Measurements from ENCODE around the gene FANCL. TPM values are rescaled to one million over a fixed set of nuclear protein-coding genes. Genes with fewer than 3 reads are reported as not detected.
"Not testable (repeated sequence)": the region's sequence is repeated elsewhere in the genome, so short reads cannot be mapped to it uniquely, and the experiment has no call there.

Gene FANCL
- total RNA-seq, 1 donor from 2014 or later, result 22.1 TPM

- DNase-seq, result peak; percentile 37
Observed at GRCh38 chr2:58204195-58204959, 36.7 kb downstream of the FANCL start.

GRCh38 chr2:58203018-58203417 lies 38.1 kb downstream of the FANCL start:
- no peak for DNase-seq

GRCh38 chr2:58202404-58202803 lies 38.7 kb downstream of the FANCL start:
- DNase-seq, result no peak

GRCh38 chr2:58197894-58198293 lies 43.2 kb downstream of the FANCL start:
- no peak for DNase-seq

GRCh38 chr2:58195662-58196061 lies 45.5 kb downstream of the FANCL start:
- no peak for DNase-seq

DNA sequence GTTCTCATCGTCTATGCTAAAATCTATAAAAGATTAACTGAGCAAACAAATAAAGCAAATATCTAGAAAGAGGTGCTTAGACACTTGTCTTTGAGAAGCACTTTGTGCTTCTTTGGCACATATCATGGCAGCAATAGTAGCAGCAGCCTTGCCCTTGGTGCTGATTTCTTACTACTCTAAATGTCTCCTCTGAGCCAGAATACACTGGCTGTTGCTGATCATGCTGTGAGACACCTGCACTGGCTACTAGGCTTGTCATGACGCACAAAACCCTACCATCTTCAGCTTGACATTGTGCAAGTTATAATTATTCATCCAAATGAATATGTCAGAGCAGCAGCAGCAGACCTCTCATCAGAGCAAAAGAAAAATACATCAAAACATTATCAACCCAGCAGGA lies 46.7 kb downstream of the FANCL start:
- no peak for DNase-seq

- not testable (repeated sequence) for DNase-seq
Observed at GRCh38 chr2:58187022-58187421, 54.1 kb downstream of the FANCL start.

GRCh38 chr2:58186501-58186900 lies 54.6 kb downstream of the FANCL start:
- DNase-seq, result no peak

- DNase-seq, result no peak
Observed at GRCh38 chr2:58182527-58182926, 58.6 kb downstream of the FANCL start.

DNA sequence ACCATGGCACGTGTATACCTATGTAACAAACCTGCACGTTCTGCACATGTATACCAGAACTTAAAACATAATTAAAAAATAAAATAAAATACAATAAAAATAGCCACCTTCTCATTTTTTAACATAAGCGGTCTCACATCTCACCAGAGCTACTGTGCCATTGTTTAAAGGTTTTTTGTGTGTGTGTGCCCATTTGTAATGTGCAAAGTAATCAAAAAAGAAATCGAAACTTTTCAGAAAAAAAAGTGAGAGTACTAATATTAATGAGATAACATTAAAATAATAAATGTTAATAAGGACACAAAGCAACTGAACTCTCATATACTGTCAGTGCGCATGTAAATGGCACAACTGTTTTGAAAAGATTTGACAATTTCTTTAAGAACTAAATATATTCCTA lies 60.5 kb downstream of the FANCL start:
- no peak for DNase-seq

- not testable (repeated sequence) for DNase-seq
Observed at GRCh38 chr2:58180175-58180574, 61.0 kb downstream of the FANCL start.

DNA sequence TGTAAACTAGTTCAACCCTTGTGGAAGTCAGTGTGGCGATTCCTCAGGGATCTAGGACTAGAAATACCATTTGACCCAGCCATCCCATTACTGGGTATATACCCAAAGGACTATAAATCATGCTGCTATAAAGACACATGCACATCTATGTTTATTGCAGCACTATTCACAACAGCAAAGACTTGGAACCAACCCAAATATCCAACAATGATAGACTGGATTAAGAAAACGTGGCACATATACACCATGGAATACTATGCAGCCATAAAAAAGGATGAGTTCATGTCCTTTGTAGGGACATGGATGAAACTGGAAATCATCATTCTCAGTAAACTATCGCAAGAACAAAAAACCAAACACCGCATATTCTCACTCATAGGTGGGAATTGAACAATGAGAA lies 63.9 kb downstream of the FANCL start:
- not testable (repeated sequence) for DNase-seq

DNA sequence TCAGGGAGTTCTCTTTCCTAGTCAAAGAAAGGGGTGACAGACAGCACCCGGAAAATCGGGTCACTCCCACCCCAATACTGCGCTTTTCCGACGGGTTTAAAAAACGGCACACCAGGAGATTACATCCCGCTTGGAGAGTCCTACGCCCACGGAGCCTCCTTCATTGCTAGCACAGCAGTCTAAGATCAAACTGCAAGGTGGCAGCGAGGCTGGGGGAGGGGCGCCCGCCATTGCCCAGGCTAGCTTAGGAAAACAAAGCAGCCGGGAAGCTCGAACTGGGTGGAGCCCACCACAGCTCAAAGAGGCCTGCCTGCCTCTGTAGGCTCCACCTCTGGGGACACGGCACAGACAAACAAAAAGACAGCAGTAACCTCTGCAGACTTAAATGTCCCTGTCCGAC lies 69.3 kb downstream of the FANCL start:
- DNase-seq, result not testable (repeated sequence)

DNA sequence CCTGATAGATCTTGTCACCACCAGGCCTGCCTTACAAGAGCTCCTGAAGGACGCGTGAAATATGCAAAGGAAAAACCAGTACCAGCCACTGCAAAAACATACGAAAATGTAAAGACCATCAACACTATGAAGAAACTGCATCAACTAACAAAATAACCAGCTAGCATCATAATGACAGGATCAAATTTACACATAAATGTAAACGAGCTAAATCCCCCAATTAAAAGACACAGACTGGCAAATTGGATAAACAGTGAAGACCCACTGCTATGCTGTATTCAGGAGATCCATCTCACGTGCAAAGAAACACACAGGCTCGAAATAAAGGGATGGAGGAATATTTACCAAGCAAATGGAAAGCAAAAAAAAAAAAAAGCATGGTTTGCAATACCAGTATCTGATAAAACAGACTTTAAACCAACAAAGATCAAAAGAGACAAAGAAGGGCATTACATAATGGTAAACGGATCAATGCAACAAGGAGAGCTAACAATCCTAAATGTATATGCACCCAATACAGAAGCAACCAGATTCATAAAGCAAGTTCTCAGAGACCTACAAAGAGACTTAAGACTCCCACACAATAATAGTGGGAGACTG lies 70.7 kb downstream of the FANCL start:
- not testable (repeated sequence) for DNase-seq

GRCh38 chr2:58169845-58170244 lies 71.3 kb downstream of the FANCL start:
- DNase-seq, result not testable (repeated sequence)

DNA sequence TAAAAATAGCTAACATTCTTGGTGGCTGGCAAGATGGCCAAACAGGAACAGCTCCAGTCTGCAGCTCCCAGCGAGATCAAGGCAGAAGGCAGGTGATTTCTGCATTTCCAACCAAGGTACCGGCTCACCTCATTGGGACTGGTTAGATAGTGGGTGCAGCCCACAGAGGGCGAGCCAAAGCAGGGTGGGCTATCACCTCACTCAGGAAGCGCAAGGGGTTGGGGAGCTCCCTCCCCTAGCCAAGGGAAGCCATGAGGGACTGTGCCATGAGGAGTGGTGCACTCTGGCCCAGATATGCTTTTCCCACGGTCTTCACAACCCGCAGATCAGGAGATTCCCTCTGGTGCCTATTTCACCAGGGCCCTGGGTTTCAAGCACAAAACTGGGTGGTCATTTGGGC lies 73.0 kb downstream of the FANCL start:
- DNase-seq, result not testable (repeated sequence)

DNA sequence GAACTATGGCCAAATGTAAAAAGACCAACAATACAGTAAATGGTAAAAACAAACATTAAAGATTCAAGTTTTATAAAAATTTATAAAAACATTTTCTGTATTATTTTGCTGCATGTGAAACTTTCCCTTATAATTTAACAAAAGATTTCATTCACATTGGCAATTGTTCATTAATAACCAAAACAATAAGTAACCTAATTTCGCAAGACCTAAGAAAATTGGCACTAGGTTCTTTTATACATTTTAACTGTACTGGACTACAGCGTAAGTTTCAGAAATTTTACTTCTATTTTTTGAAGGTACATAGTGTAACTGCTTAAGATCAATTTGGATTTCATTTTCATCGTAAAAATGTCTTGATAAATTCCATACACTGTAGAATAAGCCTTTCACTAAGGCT lies 77.2 kb downstream of the FANCL start:
- DNase-seq, result no peak

- peak; percentile 5 for DNase-seq
Observed at GRCh38 chr2:58158481-58158880, 82.6 kb downstream of the FANCL start.

GRCh38 chr2:58157754-58158153 lies 83.4 kb downstream of the FANCL start:
- DNase-seq, result peak; percentile 7

GRCh38 chr2:58156780-58157179 lies 84.3 kb downstream of the FANCL start:
- DNase-seq, result no peak

GRCh38 chr2:58155160-58155778 lies 85.9 kb downstream of the FANCL start:
- DNase-seq, result no peak

DNA sequence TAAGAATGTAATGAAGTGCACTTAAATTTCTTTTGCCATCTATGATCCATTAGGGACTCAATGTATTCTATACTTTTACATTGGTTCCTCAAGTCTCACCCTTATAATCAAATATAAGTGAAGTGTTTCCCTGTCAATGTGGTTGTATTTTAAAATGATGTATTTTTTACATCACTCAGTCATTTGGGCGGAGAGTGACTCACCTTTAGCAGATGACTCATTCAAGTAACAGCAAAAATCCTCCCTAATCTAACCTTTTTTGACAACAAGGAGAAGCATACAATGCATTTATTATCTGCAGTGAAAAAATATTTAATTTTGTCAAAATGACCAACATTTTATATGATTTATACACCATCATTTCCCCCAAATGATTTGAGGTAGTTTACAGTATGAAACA lies 94.4 kb downstream of the FANCL start:
- peak; percentile 52 for DNase-seq

DNA sequence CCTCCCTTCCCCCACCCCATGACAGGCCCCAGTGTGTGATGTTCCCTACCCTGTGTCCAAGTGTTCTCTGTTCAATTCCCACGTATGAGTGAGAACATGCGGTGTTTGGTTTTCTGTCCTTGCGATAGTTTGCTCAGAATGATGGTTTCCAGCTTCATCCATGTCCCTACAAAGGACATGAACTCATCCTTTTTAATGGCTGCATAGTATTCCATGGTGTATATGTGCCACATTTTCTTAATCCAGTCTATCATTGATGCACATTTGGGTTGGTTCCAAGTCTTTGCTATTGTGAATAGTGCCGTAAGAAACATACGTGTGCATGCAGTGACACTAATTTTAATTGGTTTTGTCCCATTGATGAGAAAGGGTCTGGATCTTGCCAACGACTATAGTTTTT lies 95.4 kb downstream of the FANCL start:
- not testable (repeated sequence) for DNase-seq

- no peak for DNase-seq
Observed at GRCh38 chr2:58140508-58141072, 100.5 kb downstream of the FANCL start.

Data from dermis blood vessel endothelial cell (primary cell).